ENCODE data around the gene OR8D1.

OR8D1 gene

DNA sequence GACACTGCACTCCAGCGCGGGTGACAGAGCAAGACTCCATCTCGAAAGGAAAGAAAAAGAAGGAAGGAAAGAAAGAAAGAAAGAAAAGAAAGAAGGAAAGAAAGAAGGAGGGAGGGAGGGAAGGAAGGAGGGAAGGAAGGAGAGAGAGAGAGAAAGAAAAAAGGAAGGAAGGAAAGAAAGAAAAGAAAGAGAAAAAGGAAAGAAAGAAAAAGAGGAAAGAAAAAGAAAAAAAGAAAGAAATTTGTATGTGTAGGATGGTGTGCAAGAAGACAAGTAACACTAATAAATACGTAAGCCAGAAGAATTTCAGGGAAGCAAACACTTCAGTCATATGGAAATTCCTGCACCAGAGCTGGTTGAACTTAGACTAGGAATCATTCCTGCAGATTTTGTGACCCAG lies 618 bp downstream of the OR8D1 start:
- no peak for DNase-seq (ENCODE audit: low read depth)
- TF ChIP-seq, protein P1, sequence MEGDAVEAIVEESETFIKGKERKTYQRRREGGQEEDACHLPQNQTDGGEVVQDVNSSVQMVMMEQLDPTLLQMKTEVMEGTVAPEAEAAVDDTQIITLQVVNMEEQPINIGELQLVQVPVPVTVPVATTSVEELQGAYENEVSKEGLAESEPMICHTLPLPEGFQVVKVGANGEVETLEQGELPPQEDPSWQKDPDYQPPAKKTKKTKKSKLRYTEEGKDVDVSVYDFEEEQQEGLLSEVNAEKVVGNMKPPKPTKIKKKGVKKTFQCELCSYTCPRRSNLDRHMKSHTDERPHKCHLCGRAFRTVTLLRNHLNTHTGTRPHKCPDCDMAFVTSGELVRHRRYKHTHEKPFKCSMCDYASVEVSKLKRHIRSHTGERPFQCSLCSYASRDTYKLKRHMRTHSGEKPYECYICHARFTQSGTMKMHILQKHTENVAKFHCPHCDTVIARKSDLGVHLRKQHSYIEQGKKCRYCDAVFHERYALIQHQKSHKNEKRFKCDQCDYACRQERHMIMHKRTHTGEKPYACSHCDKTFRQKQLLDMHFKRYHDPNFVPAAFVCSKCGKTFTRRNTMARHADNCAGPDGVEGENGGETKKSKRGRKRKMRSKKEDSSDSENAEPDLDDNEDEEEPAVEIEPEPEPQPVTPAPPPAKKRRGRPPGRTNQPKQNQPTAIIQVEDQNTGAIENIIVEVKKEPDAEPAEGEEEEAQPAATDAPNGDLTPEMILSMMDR (conservative IDR thresholded peaks at IDR 0.05; ENCODE audit: control insufficient read depth, insufficient read depth, low read depth, low read length) = no peak
- H3K4me3 ChIP-seq (ENCODE audit: control insufficient read depth, low read depth, low read length) = no peak overlapping the region

DNA sequence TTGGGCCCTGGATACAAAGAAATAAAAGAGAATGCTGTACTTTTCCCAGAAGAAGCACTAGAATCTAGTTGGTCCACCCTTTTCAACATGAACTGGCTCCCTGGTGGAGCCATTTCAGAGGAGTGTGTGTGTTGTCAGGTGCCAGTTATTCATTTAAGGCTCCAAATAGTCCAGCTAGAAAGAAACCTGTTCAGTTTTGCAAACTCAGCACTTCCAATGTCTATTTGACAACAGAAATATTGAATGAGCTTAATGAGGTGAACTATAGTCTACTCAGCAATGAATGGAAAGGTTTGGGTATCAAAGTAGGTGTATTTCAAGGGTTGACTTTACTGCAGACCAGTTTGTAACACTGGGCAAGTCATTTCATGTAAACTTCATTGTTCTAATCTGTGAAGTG lies 2.1 kb downstream of the OR8D1 start:
- TF ChIP-seq, protein P1 (conservative IDR thresholded peaks at IDR 0.05; ENCODE audit: control insufficient read depth, insufficient read depth, low read depth, low read length) = no peak
- no peak for DNase-seq (ENCODE audit: low read depth)
- H3K4me3 ChIP-seq (ENCODE audit: control insufficient read depth, low read depth, low read length) = no peak overlapping the region

DNA sequence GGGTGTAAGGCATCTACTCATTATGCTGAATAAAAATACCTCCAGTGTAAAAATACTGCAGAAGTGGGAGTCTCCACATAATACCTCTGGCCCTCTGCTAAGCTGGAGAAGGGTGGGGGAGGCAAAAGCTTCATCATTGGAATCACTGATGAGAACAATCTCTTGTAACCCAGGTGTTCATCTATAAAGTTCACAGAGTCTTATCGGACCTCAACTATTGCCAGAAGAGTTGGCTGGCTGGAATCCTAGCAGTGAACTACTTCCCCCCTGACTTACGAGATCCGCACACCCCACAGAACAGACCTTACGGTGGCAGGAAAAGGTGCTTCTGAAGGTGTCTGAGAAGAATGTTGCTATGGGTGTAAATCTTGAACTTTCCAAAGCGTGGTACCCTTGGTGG lies 2.5 kb downstream of the OR8D1 start:
- no peak for DNase-seq (ENCODE audit: low read depth)
- no peak overlapping the region for H3K4me3 ChIP-seq (ENCODE audit: control insufficient read depth, low read depth, low read length)
- TF ChIP-seq, protein P1 (conservative IDR thresholded peaks at IDR 0.05; ENCODE audit: control insufficient read depth, insufficient read depth, low read depth, low read length) = no peak

DNA sequence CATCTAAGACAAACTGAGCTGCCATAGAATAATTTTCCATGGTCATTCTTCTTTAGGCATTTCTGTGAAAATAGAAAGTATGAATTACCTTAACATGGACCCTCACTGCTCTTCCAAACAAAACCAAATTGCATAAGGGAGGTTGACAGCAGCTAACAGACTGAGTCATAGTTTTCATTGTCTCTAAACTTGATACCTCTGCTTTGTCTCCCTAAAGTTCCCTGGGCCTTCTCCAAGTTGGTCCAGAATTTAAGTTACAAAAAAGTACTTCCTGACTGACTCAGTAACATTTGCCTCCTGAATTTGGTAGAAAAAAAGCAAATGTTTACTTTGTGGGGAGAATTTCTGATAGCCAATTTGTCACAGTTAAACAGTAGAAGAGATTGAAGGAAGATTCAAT lies 3.0 kb downstream of the OR8D1 start:
- no peak overlapping the region for H3K4me3 ChIP-seq (ENCODE audit: control insufficient read depth, low read depth, low read length)
- DNase-seq (ENCODE audit: low read depth) = peak; percentile 7
- TF ChIP-seq, protein P1 (conservative IDR thresholded peaks at IDR 0.05; ENCODE audit: control insufficient read depth, insufficient read depth, low read depth, low read length) = no peak

DNA sequence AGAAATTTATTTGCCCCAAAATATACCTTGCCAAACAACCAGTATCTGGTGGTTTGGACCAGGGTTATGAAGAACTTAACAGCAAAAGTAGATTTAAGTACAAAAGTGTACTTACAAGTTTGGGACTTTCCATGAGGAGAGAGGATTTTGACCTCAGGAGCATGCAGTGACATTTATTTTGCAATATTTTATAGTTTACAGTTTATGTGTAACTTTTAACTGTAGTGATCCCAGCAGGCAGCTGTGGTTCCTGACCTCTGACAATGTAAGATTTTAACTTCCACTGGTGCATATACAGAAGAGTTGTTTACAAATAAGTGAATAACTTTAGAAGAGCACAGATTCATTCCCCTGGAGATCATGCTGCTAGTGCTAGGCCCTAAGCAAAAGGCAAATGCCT lies 6.7 kb downstream of the OR8D1 start:
- TF ChIP-seq, protein P1 (conservative IDR thresholded peaks at IDR 0.05; ENCODE audit: control insufficient read depth, insufficient read depth, low read depth, low read length) = no peak
- DNase-seq (ENCODE audit: low read depth) = no peak
- no peak overlapping the region for H3K4me3 ChIP-seq (ENCODE audit: control insufficient read depth, low read depth, low read length)

DNA sequence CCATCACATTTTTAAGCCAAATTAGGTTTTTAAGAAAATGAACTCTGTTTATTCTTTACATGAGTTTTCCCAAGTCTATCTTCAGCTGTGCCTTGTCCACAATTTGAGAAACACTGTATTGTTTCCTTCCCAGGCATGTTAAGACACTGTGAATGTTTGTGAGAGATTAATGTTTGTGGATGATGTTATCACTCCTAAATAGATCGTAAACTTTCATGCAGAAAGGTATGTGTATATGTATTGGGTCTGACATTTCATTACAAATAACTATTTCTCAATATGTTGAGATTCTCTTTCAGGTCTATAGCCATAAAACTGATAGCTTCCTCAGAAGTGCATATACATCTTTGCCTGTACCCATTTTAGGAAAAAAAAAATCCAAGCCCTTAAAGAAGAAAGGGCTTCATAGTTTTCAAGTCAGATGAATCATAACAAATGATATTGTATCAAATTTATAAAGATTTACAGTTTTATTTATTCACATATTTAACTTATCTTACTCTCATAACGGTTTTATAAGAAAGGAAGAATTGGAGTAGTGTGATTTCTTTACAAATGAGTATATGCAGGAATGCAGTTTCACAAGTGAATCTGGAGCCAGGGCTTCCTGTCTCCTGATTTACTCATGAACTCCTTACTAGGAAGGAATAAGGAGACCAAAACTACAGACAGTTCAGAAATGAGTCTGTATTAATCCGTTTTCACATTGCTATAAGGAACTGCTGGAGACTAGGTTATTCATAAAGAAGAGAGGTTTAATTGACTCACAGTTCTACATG lies 11.2 kb downstream of the OR8D1 start:
- TF ChIP-seq, protein P1 (conservative IDR thresholded peaks at IDR 0.05; ENCODE audit: control insufficient read depth, insufficient read depth, low read depth, low read length) = no peak
- H3K4me3 ChIP-seq (ENCODE audit: control insufficient read depth, low read depth, low read length) = no peak overlapping the region
- no peak for DNase-seq (ENCODE audit: low read depth)
